Measurements from ENCODE around the gene DHFR.
"Not testable (repeated sequence)": the region's sequence is repeated elsewhere in the genome, so short reads cannot be mapped to it uniquely, and the experiment has no call there.

DHFR gene

GRCh38 chr5:80654391-80655230, at the start of gene DHFR, which contains the start of gene MSH3:
DHFR (minus strand) TSS chr5:80654983; CDS start chr5:80654489, 494 bp downstream.
MSH3 (plus strand) TSS chr5:80654652; CDS start chr5:80654728, 76 bp downstream.
- peak; percentile 70 for DNase-seq (ENCODE audit: low read depth)

DNA sequence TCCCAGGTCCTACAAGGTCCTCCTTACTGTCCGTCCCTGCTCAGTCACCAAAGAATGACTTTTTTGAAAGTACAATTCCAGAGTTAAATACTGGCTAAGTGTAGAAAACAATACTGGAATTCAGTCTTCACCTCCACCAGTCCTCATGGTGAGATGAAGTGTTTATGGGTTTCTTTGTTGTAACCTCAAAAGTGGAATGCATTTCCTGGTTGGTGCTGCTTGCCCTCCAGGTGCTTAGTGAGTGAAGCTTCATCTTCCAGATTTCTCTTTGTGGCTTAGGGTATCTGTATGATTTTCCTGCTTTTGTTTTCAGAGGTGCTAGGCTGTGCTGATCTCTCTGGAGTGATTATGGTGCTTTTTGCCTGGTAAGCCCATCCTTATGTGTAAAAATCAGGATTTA, 49.4 kb upstream of the DHFR start:
- DNase-seq (ENCODE audit: low read depth): no peak

GRCh38 chr5:80703747-80704146, 49.0 kb upstream of the DHFR start:
- DNase-seq (ENCODE audit: low read depth): no peak

GRCh38 chr5:80703291-80703690, 48.5 kb upstream of the DHFR start:
- DNase-seq (ENCODE audit: low read depth): no peak

GRCh38 chr5:80701597-80701996, 46.8 kb upstream of the DHFR start:
- no peak for DNase-seq (ENCODE audit: low read depth)

- DNase-seq (ENCODE audit: low read depth): no peak
Observed at GRCh38 chr5:80698369-80698768, 43.6 kb upstream of the DHFR start.

GRCh38 chr5:80697100-80697499, 42.3 kb upstream of the DHFR start:
- DNase-seq (ENCODE audit: low read depth): no peak

DNA sequence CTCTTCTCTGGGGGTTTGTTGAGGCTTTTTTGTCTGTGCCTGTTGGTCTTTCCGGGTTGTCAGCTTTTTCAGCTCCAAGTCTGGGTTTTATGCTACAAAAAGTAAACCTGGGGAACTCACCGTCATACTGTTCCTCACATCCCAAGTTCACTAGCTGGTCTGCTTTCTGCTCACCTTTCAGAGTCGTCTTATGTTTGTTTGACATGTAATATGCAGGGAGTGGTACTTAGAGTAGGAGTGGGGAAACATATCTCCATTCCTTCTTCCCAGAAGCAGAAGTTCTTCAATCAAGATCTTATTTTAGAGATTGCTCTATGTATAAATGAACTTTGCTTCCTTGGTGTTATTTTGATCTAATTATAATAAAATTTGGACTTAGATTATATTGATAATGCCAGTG, 41.7 kb upstream of the DHFR start:
- no peak for DNase-seq (ENCODE audit: low read depth)

GRCh38 chr5:80695666-80696065, 40.9 kb upstream of the DHFR start:
- no peak for DNase-seq (ENCODE audit: low read depth)

DNA sequence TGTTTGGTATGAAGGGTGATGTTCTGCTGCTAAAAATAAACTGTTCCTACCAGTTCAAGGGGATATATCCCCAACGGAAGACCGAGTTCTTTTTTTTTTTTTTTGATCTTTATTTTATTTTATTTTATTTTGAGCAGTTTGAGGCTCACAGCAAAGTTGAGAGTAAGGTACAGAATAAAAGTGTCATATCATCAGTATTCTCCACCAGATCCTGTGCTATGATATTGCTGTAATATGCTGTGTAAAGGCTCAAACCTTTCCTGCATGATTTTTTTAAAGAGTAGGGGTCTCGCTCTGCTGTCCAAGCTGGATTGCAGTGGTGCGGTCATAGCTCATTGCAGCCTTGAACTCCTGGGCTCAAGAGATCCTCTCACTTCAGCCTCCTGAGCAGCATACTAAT, 34.8 kb upstream of the DHFR start:
- no peak for DNase-seq (ENCODE audit: low read depth)

DNA sequence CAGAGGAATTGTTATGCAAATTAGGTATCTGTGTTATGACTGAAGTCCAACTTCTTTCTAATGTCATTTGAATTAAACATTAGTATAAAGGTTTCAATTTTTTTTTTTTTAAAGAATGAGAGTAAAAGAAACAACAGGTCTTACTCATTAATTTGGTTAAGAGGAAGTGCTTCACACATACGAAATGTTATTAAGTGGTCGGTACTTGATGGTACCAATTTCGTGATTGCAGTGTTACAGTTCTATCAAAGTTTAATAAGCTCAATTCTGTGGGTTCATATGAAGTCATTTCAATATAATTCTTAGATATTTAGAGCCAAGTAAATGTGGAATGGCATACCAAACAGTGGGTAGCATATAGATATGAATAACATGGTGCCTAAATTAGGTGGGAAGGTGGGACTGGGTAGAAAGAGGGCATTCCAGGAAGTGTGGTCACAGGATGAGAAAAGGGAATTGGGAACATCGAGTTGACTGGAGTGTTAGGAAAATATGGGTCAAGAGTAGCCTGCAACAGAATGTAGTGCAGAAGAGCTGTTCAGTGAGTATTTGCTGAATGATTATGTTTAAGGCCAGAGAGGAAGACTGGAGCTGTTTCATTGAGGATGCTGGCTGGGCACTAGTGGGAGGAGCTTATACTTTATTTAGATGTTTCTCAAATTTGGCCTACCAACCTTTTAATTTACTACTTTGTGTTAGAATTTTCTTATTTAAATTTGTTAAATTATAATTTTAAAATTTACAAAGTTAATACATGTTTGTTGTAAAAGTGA, 34.1 kb upstream of the DHFR start:
- no peak for DNase-seq (ENCODE audit: low read depth)

GRCh38 chr5:80686757-80687156, 32.0 kb upstream of the DHFR start:
- no peak for DNase-seq (ENCODE audit: low read depth)

- DNase-seq (ENCODE audit: low read depth): no peak
Observed at GRCh38 chr5:80676706-80677105, 21.9 kb upstream of the DHFR start.

DNA sequence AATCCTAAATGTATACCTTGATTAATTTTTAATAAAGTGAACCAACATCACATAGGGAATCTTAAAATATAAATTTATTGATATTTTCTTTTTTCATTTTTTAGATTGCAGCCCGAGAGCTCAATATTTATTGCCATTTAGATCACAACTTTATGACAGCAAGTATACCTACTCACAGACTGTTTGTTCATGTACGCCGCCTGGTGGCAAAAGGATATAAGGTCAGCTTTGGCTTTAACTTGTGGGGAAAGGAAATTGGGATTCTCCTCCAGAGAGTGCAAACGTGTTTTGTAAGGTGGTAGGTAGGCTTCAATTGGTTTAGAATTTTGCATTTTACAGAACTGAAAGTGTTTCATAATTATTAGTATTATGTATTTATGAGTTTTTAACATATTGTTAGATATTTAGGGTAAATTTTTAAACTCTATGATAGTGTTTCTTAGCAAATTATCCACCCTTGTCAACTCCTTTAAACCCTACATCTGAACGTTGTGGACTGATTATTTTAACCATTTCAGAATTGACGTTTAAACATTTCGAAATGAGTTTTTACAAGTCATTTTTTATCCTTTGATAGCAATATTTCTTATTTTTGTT, 17.5 kb upstream of the DHFR start:
- DNase-seq (ENCODE audit: low read depth): peak; percentile 40

GRCh38 chr5:80668016-80668969, 13.5 kb upstream of the DHFR start:
- no peak for DNase-seq (ENCODE audit: low read depth)

- no peak for DNase-seq (ENCODE audit: low read depth)
Observed at GRCh38 chr5:80667384-80667783, 12.6 kb upstream of the DHFR start.

GRCh38 chr5:80665057-80665456, 10.3 kb upstream of the DHFR start:
- DNase-seq (ENCODE audit: low read depth): no peak

DNA sequence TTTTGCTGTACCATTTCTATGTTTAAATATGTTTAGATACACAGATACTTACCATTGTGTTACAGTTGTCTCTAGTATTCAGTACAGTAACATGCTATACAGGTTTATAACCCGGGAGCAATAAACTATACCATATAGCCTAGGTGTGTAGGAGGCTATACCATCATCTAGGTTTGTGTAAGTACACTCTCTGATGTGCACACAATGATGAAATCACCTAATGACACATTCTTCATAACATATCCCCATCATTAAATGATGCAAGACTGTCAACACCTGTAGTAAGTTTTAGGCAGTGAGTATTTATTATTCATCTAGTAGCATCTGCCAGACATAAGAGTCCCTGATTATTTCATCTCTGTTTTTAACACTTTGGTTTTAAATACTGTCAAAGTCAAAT, 7.3 kb upstream of the DHFR start:
- no peak for DNase-seq (ENCODE audit: low read depth)

- DNase-seq (ENCODE audit: low read depth): not testable (repeated sequence)
Observed at GRCh38 chr5:80660661-80661060, 5.9 kb upstream of the DHFR start.

DNA sequence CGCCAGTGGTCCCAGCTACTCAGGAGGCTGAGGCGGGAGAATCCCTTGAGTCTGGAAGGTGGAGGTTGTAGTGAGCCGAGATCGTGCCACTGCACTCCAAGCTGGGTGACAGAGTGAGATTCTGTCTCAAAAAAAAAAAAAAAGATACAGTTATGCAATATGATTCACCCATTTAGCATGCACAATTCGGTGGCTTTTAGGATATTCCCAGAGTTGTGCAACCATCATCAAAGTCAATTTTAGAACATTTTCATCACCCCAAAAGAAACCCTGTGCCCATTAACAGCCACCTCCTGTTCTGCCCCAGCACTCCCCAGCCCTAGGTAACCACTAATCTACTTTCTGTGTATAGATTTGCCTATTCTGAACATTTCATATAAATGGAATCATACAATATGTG, 4.3 kb upstream of the DHFR start:
- DNase-seq (ENCODE audit: low read depth): no peak

GRCh38 chr5:80656425-80656824, 1.6 kb upstream of the DHFR start:
- no peak for DNase-seq (ENCODE audit: low read depth)

Data from stimulated activated CD8-positive, alpha-beta memory T cell treated with anti-CD3 and anti-CD28 coated beads, Interleukin-12 subunit alpha, Interleukin-12 subunit beta, amount 100 ng/mL, for 1 hour (primary cell).